ENCODE measurements around the gene SNAI1.

Gene SNAI1

GRCh38 chr20:50038169-50038568 lies 55.4 kb downstream of the SNAI1 start:
- DNase-seq, result no peak
